SU-DHL-6 (cell line): ENCODE measurements around the gene HSDL2.

Experiments used
- H2AFZ ChIP-seq: fragments of 200-600 bp; sonication (generic); 2 replicates; pipeline ENCODE4 v1.6.1; 2014; ENCODE audit warnings: low read depth, mild to moderate bottlenecking, moderate library complexity, mixed read lengths, antibody characterized with exemption, low read length; ENCODE audit not compliant: severe bottlenecking
- H3F3A ChIP-seq: fragments of 200-600 bp; shearing (Covaris generic); 2 replicates; pipeline ENCODE4 v1.6.0; 2016; ENCODE audit warnings: antibody characterized with exemption, mild to moderate bottlenecking; ENCODE audit not compliant: insufficient read depth
- H3K27ac ChIP-seq: fragments of 200-600 bp; sonication (generic); 2 replicates; pipeline ENCODE4 v1.5.1; 2016; ENCODE audit warnings: low read depth, mild to moderate bottlenecking, low read length, moderate library complexity, mixed read lengths
- H3K27me3 ChIP-seq: fragments of 200-600 bp; sonication (generic), shearing (Covaris generic); 2 replicates; pipeline ENCODE4 v1.6.0; 2014; ENCODE audit warnings: mild to moderate bottlenecking, low read length
- H3K36me3 ChIP-seq: fragments of 200-600 bp; sonication (generic); 2 replicates; pipeline ENCODE4 v1.6.1; 2014; ENCODE audit warnings: mild to moderate bottlenecking, low read length, mixed read lengths
- H3K4me2 ChIP-seq: fragments of 300-600, 200-600 bp; shearing (Covaris generic), sonication (generic); 2 replicates; pipeline ENCODE4 v1.6.0; 2014; ENCODE audit warnings: low read length, low read depth, mild to moderate bottlenecking; ENCODE audit not compliant: poor library complexity, severe bottlenecking
- H3K4me3 ChIP-seq: fragments of 200-600 bp; sonication (generic); 2 replicates; pipeline ENCODE4 v1.5.1; 2014; ENCODE audit warnings: antibody characterized with exemption, low read length, mild to moderate bottlenecking, mixed read lengths; ENCODE audit not compliant: insufficient read depth, poor library complexity, severe bottlenecking
- H3K79me2 ChIP-seq: fragments of 200-600 bp; sonication (generic); 2 replicates; pipeline ENCODE4 v1.6.1; 2014; ENCODE audit warnings: mild to moderate bottlenecking, low read length, moderate library complexity; ENCODE audit not compliant: insufficient read depth
- H3K9ac ChIP-seq: fragments of 200-600 bp; sonication (generic); 2 replicates; pipeline ENCODE4 v1.7.0; 2014; ENCODE audit warnings: mild to moderate bottlenecking, low read length
- H3K9me2 ChIP-seq: fragments of 200-600 bp; sonication (generic); replicated peaks from 2 replicates; pipeline ENCODE4 v1.6.1; 2014; ENCODE audit warnings: low read length; ENCODE audit not compliant: insufficient read depth
- H3K9me3 ChIP-seq: fragments of 200-600 bp; sonication (generic); 2 replicates; pipeline ENCODE4 v1.6.1; 2014; ENCODE audit warnings: low read length, mixed read lengths; ENCODE audit not compliant: insufficient read depth
- H4K20me1 ChIP-seq: fragments of 200-600 bp; sonication (generic); 2 replicates; pipeline ENCODE4 v1.6.1; 2014; ENCODE audit warnings: low read depth, mild to moderate bottlenecking, antibody characterized with exemption, low read length, moderate library complexity, mixed read lengths
- EZH2phosphoT487 ChIP-seq: fragments of 200-600 bp; sonication (generic), shearing (Covaris generic); conservative IDR thresholded peaks from 2 replicates; pipeline ENCODE4 v1.6.1; 2018; ENCODE audit warnings: mild to moderate bottlenecking, antibody characterized with exemption, low read length, moderate library complexity, mixed read lengths
- TF ChIP-seq, protein P1 (sequence below): fragments of 200-600 bp; sonication (generic); IDR thresholded peaks from one replicate; pipeline ENCODE4 v1.5.1; 2017; ENCODE audit warnings: antibody characterized with exemption, mild to moderate bottlenecking, low read length, moderate library complexity; ENCODE audit not compliant: insufficient read depth, poor library complexity, severe bottlenecking

Gene HSDL2

DNA sequence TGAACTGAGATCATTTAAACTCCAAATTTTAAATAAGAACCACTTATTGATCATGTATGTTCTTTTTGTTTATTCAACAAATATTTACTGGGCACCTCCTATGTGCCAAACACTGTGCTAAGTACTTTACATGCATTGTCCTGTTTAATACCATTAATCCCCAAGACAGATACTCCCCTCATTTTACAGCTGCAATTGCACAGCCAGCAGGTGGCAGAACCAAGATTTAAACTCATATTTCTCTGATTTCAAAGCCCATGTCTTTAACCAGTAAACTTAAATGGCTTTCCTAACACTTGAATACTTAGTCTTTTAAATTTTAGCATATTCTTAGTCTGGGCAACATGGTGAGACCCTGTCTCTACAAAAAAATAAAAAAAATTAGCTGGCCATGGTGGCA, 63.3 kb downstream of the HSDL2 start:
- H3K36me3 ChIP-seq, result no peaks in the 10 kb centered on the region
- no peak overlapping the region for H3K9ac ChIP-seq
- no peaks in the 10 kb centered on the region for H3K9me2 ChIP-seq
- H3F3A ChIP-seq, result no peaks in the 10 kb centered on the region
- no peaks in the 10 kb centered on the region for H4K20me1 ChIP-seq
- H3K27me3 ChIP-seq, result no peaks in the 10 kb centered on the region
- H3K9me3 ChIP-seq, result no peaks in the 10 kb centered on the region
- TF ChIP-seq, protein P1, sequence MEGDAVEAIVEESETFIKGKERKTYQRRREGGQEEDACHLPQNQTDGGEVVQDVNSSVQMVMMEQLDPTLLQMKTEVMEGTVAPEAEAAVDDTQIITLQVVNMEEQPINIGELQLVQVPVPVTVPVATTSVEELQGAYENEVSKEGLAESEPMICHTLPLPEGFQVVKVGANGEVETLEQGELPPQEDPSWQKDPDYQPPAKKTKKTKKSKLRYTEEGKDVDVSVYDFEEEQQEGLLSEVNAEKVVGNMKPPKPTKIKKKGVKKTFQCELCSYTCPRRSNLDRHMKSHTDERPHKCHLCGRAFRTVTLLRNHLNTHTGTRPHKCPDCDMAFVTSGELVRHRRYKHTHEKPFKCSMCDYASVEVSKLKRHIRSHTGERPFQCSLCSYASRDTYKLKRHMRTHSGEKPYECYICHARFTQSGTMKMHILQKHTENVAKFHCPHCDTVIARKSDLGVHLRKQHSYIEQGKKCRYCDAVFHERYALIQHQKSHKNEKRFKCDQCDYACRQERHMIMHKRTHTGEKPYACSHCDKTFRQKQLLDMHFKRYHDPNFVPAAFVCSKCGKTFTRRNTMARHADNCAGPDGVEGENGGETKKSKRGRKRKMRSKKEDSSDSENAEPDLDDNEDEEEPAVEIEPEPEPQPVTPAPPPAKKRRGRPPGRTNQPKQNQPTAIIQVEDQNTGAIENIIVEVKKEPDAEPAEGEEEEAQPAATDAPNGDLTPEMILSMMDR, result peak; percentile 66
- TF ChIP-seq EZH2phosphoT487, result no peak
- no peak overlapping the region for H3K4me3 ChIP-seq
- no peak overlapping the region for H3K4me2 ChIP-seq
- no peak overlapping the region for H3K27ac ChIP-seq
- H3K79me2 ChIP-seq, result no peaks in the 10 kb centered on the region
- H2AFZ ChIP-seq, result no peak overlapping the region

GRCh38 chr9:112443636-112444035, 63.7 kb downstream of the HSDL2 start:
- Histone ChIP-seq H3K27me3 (no peaks in the 10 kb centered on the region), H3K9me2 (no peaks in the 10 kb centered on the region), H2AFZ (no peak overlapping the region), H3K79me2 (no peaks in the 10 kb centered on the region), H3K36me3 (no peaks in the 10 kb centered on the region), H3K9ac (no peak overlapping the region), H4K20me1 (no peaks in the 10 kb centered on the region), H3K4me3 (no peak overlapping the region), H3K4me2 (no peak overlapping the region), H3F3A (no peaks in the 10 kb centered on the region), H3K9me3 (no peaks in the 10 kb centered on the region), H3K27ac (no peak overlapping the region)
- no peak for TF ChIP-seq EZH2phosphoT487
- TF ChIP-seq, protein P1, result no peak

DNA sequence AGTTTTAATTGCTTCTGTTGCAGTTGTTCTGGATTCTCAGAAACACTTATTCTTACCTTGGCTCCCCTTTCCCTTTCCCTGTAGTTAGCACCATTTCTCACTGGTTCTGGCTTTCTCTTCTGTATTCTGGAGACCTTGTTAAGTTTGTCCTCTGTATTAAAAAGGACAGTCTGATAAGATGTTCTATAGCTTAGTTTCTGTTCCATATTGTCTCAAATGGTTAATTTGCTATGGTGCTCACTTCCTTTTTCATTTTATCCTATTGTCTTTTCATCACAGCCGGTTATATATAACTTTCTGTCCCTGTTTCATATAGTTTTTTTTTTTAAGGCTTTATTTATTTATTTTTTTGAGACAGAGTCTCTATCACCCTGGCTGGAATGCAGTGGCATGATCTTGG, 65.3 kb downstream of the HSDL2 start:
- H3K9me3 ChIP-seq, result no peaks in the 10 kb centered on the region
- TF ChIP-seq, protein P1, result no peak
- TF ChIP-seq EZH2phosphoT487, result no peak
- no peaks in the 10 kb centered on the region for H3K36me3 ChIP-seq
- H2AFZ ChIP-seq, result no peak overlapping the region
- H3K4me3 ChIP-seq, result no peak overlapping the region
- no peaks in the 10 kb centered on the region for H3K79me2 ChIP-seq
- H3K9ac ChIP-seq, result no peak overlapping the region
- H3K27ac ChIP-seq, result no peak overlapping the region
- no peak overlapping the region for H3K4me2 ChIP-seq
- no peaks in the 10 kb centered on the region for H3F3A ChIP-seq
- no peaks in the 10 kb centered on the region for H3K27me3 ChIP-seq
- no peaks in the 10 kb centered on the region for H3K9me2 ChIP-seq
- H4K20me1 ChIP-seq, result no peaks in the 10 kb centered on the region
